Naive thymus-derived CD4-positive, alpha-beta T cell (primary cell): ENCODE measurements around the gene GEMIN4. TPM values are rescaled to one million over a fixed set of nuclear protein-coding genes. Genes with fewer than 3 reads are reported as not detected.
A peak's percentile ranks its signal among the peaks of the same experiment; 100 is the strongest.
"Not testable (repeated sequence)": the region's sequence is repeated elsewhere in the genome, so short reads cannot be mapped to it uniquely, and the experiment has no call there.

Experiments
- ATAC-seq: fragments of 150-1000 bp; cut with Tn5 transposase; 2 replicates; pipeline ENCODE4 v1.10.0; 2021; ENCODE audit warnings: mild to moderate bottlenecking, moderate library complexity
- CTCF ChIA-PET: fragments of 350-600 bp; sonication (Branson Sonifier 250); formaldehyde crosslinking; loops from one replicate; lab custom pipeline; 2021; ENCODE audit warnings: antibody characterized with exemption; lab: Charles Lee
- POLR2A ChIA-PET: fragments of 350-600 bp; sonication (Branson Sonifier 250); formaldehyde crosslinking; loops from one replicate; lab custom pipeline; 2021; ENCODE audit warnings: antibody characterized with exemption, inconsistent platforms; lab: Charles Lee
- DNase-seq, 9 donors: peaks; one replicate each; pipeline versions ENCODE4 v3.0.0 to v3.0.0-alpha.2; 2020 to 2022; ENCODE audit warnings: mixed read lengths in 1 of 9
- H3K27ac ChIP-seq: one replicate; pipeline ENCODE4 v1.7.0; 2013; ENCODE audit warnings: mild to moderate bottlenecking, low read depth, low read length, moderate library complexity
- H3K27me3 ChIP-seq, 2 donors: one replicate each; pipeline ENCODE4 v1.7.0; 2013; ENCODE audit warnings: low read length in 2 of 2, mild to moderate bottlenecking in 2 of 2, moderate library complexity in 2 of 2; ENCODE audit not compliant: control insufficient read depth in 2 of 2, insufficient read depth in 2 of 2
- H3K36me3 ChIP-seq, 3 experiments: 1 replicate in 2 of 3; 2 replicates in 1 of 3; pipeline ENCODE4 v1.7.0; 2013; ENCODE audit warnings: low read length in 3 of 3, mild to moderate bottlenecking in 3 of 3, moderate library complexity in 1 of 3; ENCODE audit not compliant: insufficient read depth in 3 of 3, control insufficient read depth in 2 of 3
- H3K4me1 ChIP-seq, 2 donors: one replicate each; pipeline ENCODE4 v1.7.0; 2013; ENCODE audit warnings: low read length in 2 of 2, mild to moderate bottlenecking in 2 of 2, moderate library complexity in 1 of 2; ENCODE audit not compliant: control insufficient read depth in 2 of 2, insufficient read depth in 2 of 2
- H3K4me3 ChIP-seq: 2 replicates; pipeline ENCODE4 v1.7.0; 2013; ENCODE audit warnings: mild to moderate bottlenecking, low read length
- H3K9me3 ChIP-seq, 3 experiments: 1 replicate in 2 of 3; 2 replicates in 1 of 3; pipeline ENCODE4 v1.7.0; 2013; ENCODE audit warnings: low read length in 3 of 3; ENCODE audit not compliant: control insufficient read depth in 2 of 3
- H3K27ac Mint-ChIP-seq, 9 donors: one replicate each; pipeline ENCODE4 v1.8.0; 2020 to 2022; ENCODE audit warnings: mixed read lengths in 9 of 9, mild to moderate bottlenecking in 8 of 9, moderate library complexity in 5 of 9, inconsistent platforms in 2 of 9
- H3K27me3 Mint-ChIP-seq, 5 donors: one replicate each; pipeline ENCODE4 v1.8.0; 2021 to 2022; ENCODE audit warnings: mixed read lengths in 5 of 5, mild to moderate bottlenecking in 1 of 5
- H3K36me3 Mint-ChIP-seq, 5 donors: one replicate each; pipeline ENCODE4 v1.8.0; 2020 to 2022; ENCODE audit warnings: mixed read lengths in 5 of 5, mild to moderate bottlenecking in 3 of 5, inconsistent platforms in 1 of 5
- H3K4me1 Mint-ChIP-seq, 7 donors: one replicate each; pipeline ENCODE4 v1.8.0; 2020 to 2022; ENCODE audit warnings: mixed read lengths in 7 of 7, mild to moderate bottlenecking in 3 of 7, inconsistent platforms in 1 of 7
- H3K4me3 Mint-ChIP-seq, 10 donors: one replicate each; pipeline ENCODE4 v1.8.0; 2020 to 2022; ENCODE audit warnings: mild to moderate bottlenecking in 10 of 10, mixed read lengths in 10 of 10, moderate library complexity in 6 of 10, inconsistent platforms in 2 of 10
- H3K9me3 Mint-ChIP-seq, 11 donors: one replicate each; pipeline ENCODE4 v1.8.0; 2020 to 2022; ENCODE audit warnings: mixed read lengths in 11 of 11, mild to moderate bottlenecking in 4 of 11, inconsistent platforms in 1 of 11, moderate library complexity in 1 of 11
- intact Hi-C, 2 donors: fragments of 100-400 bp; cut with micrococcal nuclease; formaldehyde crosslinking; loops; one replicate each; pipeline ENCODE4 v1.15.1; 2023
- polyA plus RNA-seq, 2 donors: library from polyadenylated mRNA; unstranded; fragments of 300-500 nt; fragmentation: Illumina TruSeq; gene quantifications; one replicate each; pipeline ENCODE4 v1.2.3, GENCODE V29; 2021
- total RNA-seq, 6 experiments: library from RNA in 5 of 6; stranded (reverse) in 5 of 6; gene quantifications; 1 replicate in 5 of 6; 2 replicates in 1 of 6; pipeline ENCODE4 v1.2.3 and lab custom pipeline; 2021 to 2026

GEMIN4 gene
- total and polyA plus RNA-seq, 7 experiments from 2014 or later: 15.5 to 49.3 (median 28.9) TPM

GRCh38 chr17:748604-749003 lies 3.5 kb downstream of the GEMIN4 start:
- peak overlapping the region in 1 of 9 donors; percentile 10 for H3K27ac Mint-ChIP-seq

GRCh38 chr17:746783-747629 lies 5.1 kb downstream of the GEMIN4 start:
- Mint-ChIP-seq H3K4me1 (peaks cover 29 to 38% (median 32%) of the 10 kb centered on the region in 7 donors), H3K4me3 (no peak overlapping the region), H3K36me3 (peaks cover 4 to 44% (median 9%) of the 10 kb centered on the region in 5 donors), H3K27me3 (no peaks in the 10 kb centered on the region), H3K9me3 (peaks cover 0 to 10% (median 0%) of the 10 kb centered on the region in 11 donors), H3K27ac (no peak overlapping the region)
- ChIA-PET POLR2A (interaction anchor here (1.3 kb wide), 1 partner anchor 31 kb away, joined by 3 read pairs; no protein-coding TSS in a partner anchor), CTCF (no interaction called here)
- Histone ChIP-seq H3K4me1 (peaks cover 15 to 18% of the 10 kb centered on the region in 2 donors), H3K36me3 (peaks cover 0 to 56% (median 5%) of the 10 kb centered on the region in 3 experiments), H3K27ac (no peak overlapping the region), H3K27me3 (no peaks in the 10 kb centered on the region), H3K4me3 (no peak overlapping the region), H3K9me3 (no peaks in the 10 kb centered on the region)
- ATAC-seq (no peak), DNase-seq (no peak)
- intact Hi-C loops: no loop called here

More at GRCh38 chr17:748604-749003, 3.5 kb downstream of the GEMIN4 start:
- Histone ChIP-seq H3K4me1 (peaks cover 15 to 22% of the 10 kb centered on the region in 2 donors), H3K36me3 (peaks cover 0 to 47% (median 5%) of the 10 kb centered on the region in 3 experiments)
- H3K9me3 Mint-ChIP-seq, ATAC-seq, H3K27me3 Mint-ChIP-seq, H3K4me3 ChIP-seq, intact Hi-C loops, H3K27ac ChIP-seq, DNase-seq, CTCF ChIA-PET, H3K27me3 ChIP-seq, H3K9me3 ChIP-seq: not testable (repeated sequence)
- Mint-ChIP-seq H3K4me1 (peaks cover 32 to 43% (median 35%) of the 10 kb centered on the region in 7 donors), H3K4me3 (peak overlapping the region in 1 of 10 donors; percentile 25), H3K36me3 (peaks cover 0 to 39% (median 9%) of the 10 kb centered on the region in 5 donors)
- POLR2A ChIA-PET: interaction anchor here (1.2 kb wide), 1 partner anchor 33 kb away, joined by 3 read pairs; no protein-coding TSS in a partner anchor

- ChIA-PET POLR2A (interaction anchor here (1.3 kb wide), 1 partner anchor 30 kb away, joined by 3 read pairs; no protein-coding TSS in a partner anchor), CTCF (no interaction called here)
- H3K36me3 ChIP-seq: peaks cover 0 to 59% (median 5%) of the 10 kb centered on the region in 3 experiments
Measured at GRCh38 chr17:746181-746580, 5.9 kb downstream of the GEMIN4 start.

GRCh38 chr17:745406-745805 lies 6.7 kb downstream of the GEMIN4 start:
- no peak overlapping the region for H3K4me3 Mint-ChIP-seq
- ATAC-seq (no peak), DNase-seq (no peak)
- no peaks in the 10 kb centered on the region for H3K27me3 Mint-ChIP-seq
- POLR2A ChIA-PET: no interaction called here
- CTCF ChIA-PET: no interaction called here
- peaks cover 4 to 7% of the 10 kb centered on the region in 2 donors for H3K4me1 ChIP-seq
- H3K27ac Mint-ChIP-seq: no peak overlapping the region
- intact Hi-C loops: no loop called here
- peaks cover 4 to 54% (median 9%) of the 10 kb centered on the region in 5 donors for H3K36me3 Mint-ChIP-seq
- H3K9me3 Mint-ChIP-seq: peaks cover 0 to 10% (median 0%) of the 10 kb centered on the region in 11 donors
- no peak overlapping the region for H3K27ac ChIP-seq
- H3K4me1 Mint-ChIP-seq: peaks cover 20 to 33% (median 25%) of the 10 kb centered on the region in 7 donors
- H3K4me3 ChIP-seq: no peak overlapping the region
- H3K36me3 ChIP-seq: peaks cover 0 to 60% (median 5%) of the 10 kb centered on the region in 3 experiments
- no peaks in the 10 kb centered on the region for H3K9me3 ChIP-seq
- no peaks in the 10 kb centered on the region for H3K27me3 ChIP-seq

More at GRCh38 chr17:746181-746580, 5.9 kb downstream of the GEMIN4 start:
- ATAC-seq (no peak), DNase-seq (no peak)
- no peaks in the 10 kb centered on the region for H3K9me3 ChIP-seq
- no peak overlapping the region for H3K27ac Mint-ChIP-seq
- H3K4me1 ChIP-seq: peaks cover 12 to 14% of the 10 kb centered on the region in 2 donors
- no peak overlapping the region for H3K4me3 Mint-ChIP-seq
- no peaks in the 10 kb centered on the region for H3K27me3 Mint-ChIP-seq
- intact Hi-C loops: no loop called here
- no peak overlapping the region for H3K27ac ChIP-seq
- peaks cover 4 to 51% (median 9%) of the 10 kb centered on the region in 5 donors for H3K36me3 Mint-ChIP-seq
- H3K9me3 Mint-ChIP-seq: peaks cover 0 to 10% (median 0%) of the 10 kb centered on the region in 11 donors
- H3K27me3 ChIP-seq: no peaks in the 10 kb centered on the region
- no peak overlapping the region for H3K4me3 ChIP-seq
- H3K4me1 Mint-ChIP-seq: peaks cover 24 to 34% (median 27%) of the 10 kb centered on the region in 7 donors

- H3K4me3 ChIP-seq: no peak overlapping the region
- Mint-ChIP-seq H3K9me3 (peaks cover 0 to 10% (median 0%) of the 10 kb centered on the region in 11 donors), H3K27me3 (no peaks in the 10 kb centered on the region), H3K36me3 (peaks cover 4 to 52% (median 9%) of the 10 kb centered on the region in 5 donors), H3K4me3 (no peak overlapping the region), H3K4me1 (peaks cover 16 to 33% (median 24%) of the 10 kb centered on the region in 7 donors), H3K27ac (no peak overlapping the region)
- no peak overlapping the region for H3K27ac ChIP-seq
- no peaks in the 10 kb centered on the region for H3K9me3 ChIP-seq
- ChIA-PET CTCF (no interaction called here), POLR2A (no interaction called here)
- peaks cover 0 to 60% (median 5%) of the 10 kb centered on the region in 3 experiments for H3K36me3 ChIP-seq
- H3K4me1 ChIP-seq: peaks cover 0 to 2% of the 10 kb centered on the region in 2 donors
- intact Hi-C loops: no loop called here
- no peaks in the 10 kb centered on the region for H3K27me3 ChIP-seq
- ATAC-seq (no peak), DNase-seq (no peak)
Measured at GRCh38 chr17:744937-745336, 7.1 kb downstream of the GEMIN4 start.

- CTCF ChIA-PET: no interaction called here
- no peak overlapping the region for H3K27ac Mint-ChIP-seq
- Histone ChIP-seq H3K27me3 (no peaks in the 10 kb centered on the region), H3K9me3 (no peaks in the 10 kb centered on the region), H3K4me3 (no peak overlapping the region), H3K27ac (no peak overlapping the region), H3K36me3 (peaks cover 0 to 58% (median 5%) of the 10 kb centered on the region in 3 experiments), H3K4me1 (no peaks in the 10 kb centered on the region)
- intact Hi-C loops: no loop called here
- ATAC-seq: no peak
- peaks cover 5 to 22% (median 12%) of the 10 kb centered on the region in 7 donors for H3K4me1 Mint-ChIP-seq
- POLR2A ChIA-PET: no interaction called here
- H3K4me3 Mint-ChIP-seq: no peak overlapping the region
- DNase-seq: no peak
- peaks cover 0 to 1% (median 0%) of the 10 kb centered on the region in 11 donors for H3K9me3 Mint-ChIP-seq
- H3K36me3 Mint-ChIP-seq: peaks cover 4 to 41% (median 5%) of the 10 kb centered on the region in 5 donors
- H3K27me3 Mint-ChIP-seq: no peaks in the 10 kb centered on the region
Measured at GRCh38 chr17:743139-743538, 8.9 kb downstream of the GEMIN4 start.
